GM19468 (cell line): Measurements from ENCODE around the gene COQ9.
"Not testable (repeated sequence)": the region's sequence is repeated elsewhere in the genome, so short reads cannot be mapped to it uniquely, and the experiment has no call there.

ENCODE experiments used
- ATAC-seq: cut with Tn5 transposase; IDR thresholded peaks from one replicate; pipeline ENCODE4 v1.9.1; 2021; ENCODE audit warnings: mild to moderate bottlenecking, moderate library complexity, moderate number of reproducible peaks; ENCODE audit not compliant: unreplicated experiment; ENCODE audit errors: extremely low read depth

COQ9 gene

DNA sequence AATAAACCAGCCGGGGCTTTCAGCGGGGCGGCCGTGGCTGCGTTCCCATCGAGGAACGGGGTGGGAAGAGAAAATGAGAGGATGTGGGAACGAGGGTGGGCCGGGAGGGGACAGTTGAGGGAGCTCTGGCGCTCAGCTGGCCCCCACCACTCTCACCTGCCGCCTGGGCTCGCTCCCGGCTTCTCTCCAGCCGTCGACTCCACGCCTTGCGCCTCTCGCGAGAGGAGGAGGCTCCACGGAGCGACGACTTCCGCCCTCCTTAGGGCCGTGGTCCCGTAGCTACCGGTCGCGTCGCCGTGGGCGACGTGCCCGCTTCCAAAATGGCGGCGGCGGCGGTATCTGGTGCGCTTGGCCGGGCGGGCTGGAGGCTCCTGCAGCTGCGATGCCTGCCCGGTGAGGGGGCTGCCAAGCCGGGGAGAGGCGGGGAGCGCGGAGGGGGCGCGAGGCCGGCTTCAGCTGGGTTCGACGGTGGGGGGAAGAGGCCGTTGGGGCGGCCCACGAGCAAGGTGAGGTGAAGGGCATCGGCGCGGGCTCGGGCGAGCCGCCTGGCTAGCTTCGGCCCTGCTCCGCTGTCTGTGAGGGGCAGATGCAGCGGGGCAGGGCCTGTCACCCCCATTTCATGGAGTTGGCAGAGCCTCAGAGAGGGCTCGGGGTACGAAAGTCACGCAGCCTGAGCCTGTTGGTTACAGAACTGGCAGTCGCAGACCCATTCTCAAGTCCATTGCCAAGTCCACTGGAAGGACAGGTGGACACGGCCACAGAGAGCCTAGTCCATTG lies at the start of gene COQ9, which contains the start of gene CIAPIN1:
Gene COQ9 (plus strand): TSS at position 294 of the 777 bp plus-strand sequence. CDS start 27 bp downstream, at position 321.
Gene CIAPIN1 (minus strand): TSS at position 200 of the 777 bp plus-strand sequence. CDS start 6,457 bp downstream, outside the sequence.
- peak; percentile 81 for ATAC-seq

DNA sequence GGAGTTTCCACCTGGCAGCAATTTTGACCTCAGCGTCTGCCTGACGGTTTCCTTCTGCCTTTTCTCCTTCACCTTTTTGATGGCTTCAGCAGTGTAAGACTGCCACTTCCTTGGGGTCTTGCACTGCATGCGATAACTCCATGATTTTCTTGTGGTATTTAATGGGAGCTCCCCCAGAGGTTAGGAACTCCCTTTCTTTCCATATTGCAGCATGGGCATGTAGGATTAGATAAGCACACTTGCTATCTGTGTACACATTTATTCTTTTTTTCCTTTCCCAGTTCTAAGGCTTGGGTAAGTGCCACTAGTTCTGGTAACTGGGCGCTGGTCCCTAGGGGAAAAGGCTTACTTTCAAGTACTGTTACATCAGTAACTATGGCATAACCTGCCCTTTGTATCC lies 49.8 kb upstream of the COQ9 start:
- not testable (repeated sequence) for ATAC-seq

DNA sequence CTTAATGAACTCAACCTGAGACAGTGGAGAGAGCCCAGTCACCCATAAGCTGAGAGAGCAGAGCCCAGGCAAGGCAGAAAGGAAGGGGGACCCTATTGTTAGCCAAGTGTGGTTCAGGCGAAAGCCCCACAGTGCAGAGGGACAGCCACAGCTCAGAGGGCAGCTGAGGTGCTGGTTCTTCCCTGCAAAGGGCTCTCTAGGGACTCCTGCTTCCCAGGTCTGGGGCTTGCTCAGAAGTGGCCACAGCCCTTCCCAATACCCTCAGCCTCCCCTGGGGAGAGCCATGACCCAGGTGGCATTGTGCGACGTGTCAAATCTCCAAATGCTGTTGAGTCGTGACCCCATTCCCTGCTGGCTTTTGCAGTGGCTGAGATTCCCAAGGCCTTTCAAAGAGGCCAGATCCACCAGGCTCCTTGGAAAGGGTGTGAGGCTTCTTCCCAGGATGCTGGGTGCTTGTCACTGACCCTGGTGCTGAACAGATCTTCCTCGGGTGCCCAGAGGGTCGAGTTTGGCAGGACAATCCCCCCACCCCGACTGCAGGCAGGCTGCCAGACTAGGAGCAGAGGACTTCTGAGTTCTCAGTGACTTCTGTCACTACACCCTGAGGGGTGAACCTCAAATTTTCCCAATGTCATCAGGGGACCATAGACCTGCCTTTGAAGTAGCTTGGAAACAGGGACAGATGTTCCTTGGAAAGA lies 45.2 kb upstream of the COQ9 start:
- no peak for ATAC-seq

- ATAC-seq = no peak
Observed at GRCh38 chr16:57403965-57404817, 43.1 kb upstream of the COQ9 start, which contains the start of gene CCL17. CCL17 (plus strand) TSS chr16:57404767; CDS start chr16:57413933, 9,166 bp downstream.

DNA sequence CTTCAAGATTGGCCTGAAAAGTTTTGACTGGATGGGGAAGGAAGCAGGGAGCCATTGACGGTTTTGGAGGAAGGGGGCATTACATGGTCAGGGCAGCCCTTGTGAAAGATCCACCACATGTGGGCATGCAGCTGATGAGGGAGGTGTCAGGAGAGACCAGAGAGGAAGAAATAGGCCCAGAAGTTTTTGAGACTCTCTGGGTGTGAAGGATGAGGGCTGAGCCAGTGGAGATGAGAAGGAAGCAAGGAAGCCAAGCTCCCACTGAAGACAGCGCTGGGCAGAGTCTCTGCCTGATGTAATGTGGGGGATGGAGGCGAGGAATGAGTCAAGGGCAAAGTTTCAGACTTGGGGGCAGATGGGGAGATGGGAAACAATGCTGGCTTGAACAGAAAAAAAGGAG lies 42.2 kb upstream of the COQ9 start:
- ATAC-seq = no peak

GRCh38 chr16:57406881-57407280 lies 40.4 kb upstream of the COQ9 start:
- ATAC-seq = no peak

GRCh38 chr16:57407521-57408353 lies 39.5 kb upstream of the COQ9 start:
- no peak for ATAC-seq

DNA sequence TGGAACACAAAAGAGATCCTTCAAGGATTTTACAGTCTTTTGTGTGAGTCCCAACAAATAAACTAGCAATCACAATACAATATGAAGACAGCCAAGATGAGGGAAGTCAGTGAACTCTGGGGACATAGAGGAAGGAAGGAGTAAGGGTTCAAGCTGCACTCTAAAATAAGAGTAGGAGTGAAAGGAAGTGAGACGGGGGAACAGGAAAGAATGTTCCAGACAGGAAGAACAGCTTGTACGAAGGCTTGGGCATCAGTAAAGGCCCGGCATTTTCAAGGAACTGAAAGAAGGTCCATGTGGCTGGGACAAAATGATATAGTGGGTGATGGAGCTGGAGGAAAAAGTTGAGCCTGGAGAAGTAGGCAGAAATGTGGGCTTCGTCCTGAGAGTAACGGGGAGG lies 38.2 kb upstream of the COQ9 start:
- ATAC-seq = no peak

- no peak for ATAC-seq
Observed at GRCh38 chr16:57409870-57410587, 37.2 kb upstream of the COQ9 start.

DNA sequence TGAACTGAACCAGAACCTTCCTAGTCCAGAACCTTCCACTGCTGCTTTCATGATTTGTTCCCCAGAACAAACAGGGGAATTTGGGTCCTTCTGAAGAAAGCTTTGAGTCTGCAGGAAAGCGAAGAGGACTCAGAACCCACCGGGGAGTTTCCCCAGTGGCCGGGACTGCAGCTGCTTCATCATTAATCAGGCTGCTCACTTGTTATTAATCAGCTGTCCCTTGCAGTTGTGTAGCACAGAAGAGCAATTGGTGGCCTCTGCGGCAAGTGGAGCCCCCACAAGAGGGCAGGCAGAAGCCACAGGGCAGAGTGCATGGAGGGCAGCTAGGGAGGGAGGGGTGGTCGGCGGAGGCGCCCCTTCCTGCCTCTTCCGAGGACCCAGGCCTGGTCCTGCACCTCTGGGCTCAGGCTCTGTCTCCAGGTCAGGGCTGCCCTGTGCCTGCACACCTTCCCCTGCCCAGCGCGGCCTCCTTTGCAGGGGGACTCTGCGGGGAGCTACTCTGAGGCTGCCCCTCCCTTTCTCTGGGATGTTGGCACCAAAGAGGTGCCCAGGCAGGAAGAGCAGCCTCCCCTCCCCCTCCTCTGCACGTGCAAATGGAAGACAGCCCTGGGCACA lies 35.8 kb upstream of the COQ9 start:
- ATAC-seq = no peak

- no peak for ATAC-seq
Observed at GRCh38 chr16:57412584-57412983, 34.7 kb upstream of the COQ9 start.

- ATAC-seq = peak; percentile 37
Observed at GRCh38 chr16:57413301-57413730, 34.0 kb upstream of the COQ9 start.

DNA sequence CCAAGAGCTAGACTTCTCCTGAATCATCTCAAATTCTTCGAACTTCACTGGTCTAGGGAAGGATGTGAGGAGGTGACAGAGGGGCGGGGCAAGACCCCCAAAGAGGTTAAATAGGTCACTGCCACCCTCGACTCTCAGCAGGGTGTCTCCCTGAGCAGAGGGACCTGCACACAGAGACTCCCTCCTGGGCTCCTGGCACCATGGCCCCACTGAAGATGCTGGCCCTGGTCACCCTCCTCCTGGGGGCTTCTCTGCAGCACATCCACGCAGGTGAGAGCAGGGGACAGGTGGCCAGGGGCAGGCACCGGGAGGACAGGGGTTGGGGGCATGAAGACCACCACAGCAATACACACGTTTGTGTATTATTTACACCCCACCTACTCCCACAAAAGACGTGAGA lies 33.5 kb upstream of the COQ9 start:
- no peak for ATAC-seq

- ATAC-seq = no peak
Observed at GRCh38 chr16:57416084-57416483, 31.2 kb upstream of the COQ9 start.

GRCh38 chr16:57419506-57419905 lies 27.8 kb upstream of the COQ9 start:
- no peak for ATAC-seq

GRCh38 chr16:57422026-57422944 lies 25.0 kb upstream of the COQ9 start:
- ATAC-seq = no peak

DNA sequence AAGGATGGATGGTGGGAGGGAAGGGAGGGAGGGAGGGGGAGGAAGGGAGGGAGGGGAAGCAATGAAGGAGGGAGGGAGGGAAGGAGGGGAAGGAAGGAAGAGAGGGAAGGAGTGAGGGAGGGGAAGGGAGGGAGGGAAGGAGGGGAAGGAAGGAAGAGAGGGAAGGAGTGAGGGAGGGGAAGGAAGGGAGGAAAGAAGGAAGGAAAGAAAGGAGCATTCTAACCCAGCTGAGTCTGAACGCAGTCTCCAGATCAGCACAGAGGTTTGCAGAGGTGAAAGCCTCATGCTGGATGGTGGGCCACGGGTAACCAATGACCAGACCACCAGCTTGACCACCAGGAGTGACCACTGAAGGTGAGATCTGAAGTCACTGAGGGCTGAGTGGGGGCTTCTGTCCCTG lies 24.1 kb upstream of the COQ9 start:
- ATAC-seq = no peak
